Neural cell (in vitro differentiated cells): ENCODE measurements around the gene P4HTM.

Experiments
- EZH2 ChIP-seq: fragments of 200-600, 300-800 bp; shearing (Covaris generic), sonication (generic); IDR thresholded peaks from 2 replicates; pipeline ENCODE4 v1.6.1; 2014; ENCODE audit warnings: antibody characterized with exemption, low read length, borderline replicate concordance, mild to moderate bottlenecking; ENCODE audit not compliant: insufficient read depth, poor library complexity, severe bottlenecking
- POLR2AphosphoS5 ChIP-seq: IDR thresholded peaks from 2 replicates; pipeline ENCODE4 v1.6.1; 2012
- RAD21 ChIP-seq: fragments of 450-650 bp; conservative IDR thresholded peaks from 2 replicates; pipeline ENCODE4 v1.6.1; 2014; ENCODE audit warnings: antibody characterized with exemption, mild to moderate bottlenecking, moderate library complexity
- SMC3 ChIP-seq: fragments of 450-650 bp; conservative IDR thresholded peaks from 2 replicates; pipeline ENCODE4 v1.6.1; 2014; ENCODE audit warnings: antibody characterized with exemption, mild to moderate bottlenecking, moderate library complexity; ENCODE audit not compliant: poor library complexity
- TF ChIP-seq, protein P1 (sequence below): fragments of 450-650 bp; IDR thresholded peaks from 2 replicates; pipeline ENCODE4 v1.5.1; 2014; ENCODE audit warnings: antibody characterized with exemption, mild to moderate bottlenecking, moderate library complexity; ENCODE audit not compliant: poor library complexity, severe bottlenecking
- TF ChIP-seq, protein P2 (sequence below): IDR thresholded peaks from 2 replicates; pipeline ENCODE4 v1.6.1; 2012; ENCODE audit warnings: borderline replicate concordance

DNA sequence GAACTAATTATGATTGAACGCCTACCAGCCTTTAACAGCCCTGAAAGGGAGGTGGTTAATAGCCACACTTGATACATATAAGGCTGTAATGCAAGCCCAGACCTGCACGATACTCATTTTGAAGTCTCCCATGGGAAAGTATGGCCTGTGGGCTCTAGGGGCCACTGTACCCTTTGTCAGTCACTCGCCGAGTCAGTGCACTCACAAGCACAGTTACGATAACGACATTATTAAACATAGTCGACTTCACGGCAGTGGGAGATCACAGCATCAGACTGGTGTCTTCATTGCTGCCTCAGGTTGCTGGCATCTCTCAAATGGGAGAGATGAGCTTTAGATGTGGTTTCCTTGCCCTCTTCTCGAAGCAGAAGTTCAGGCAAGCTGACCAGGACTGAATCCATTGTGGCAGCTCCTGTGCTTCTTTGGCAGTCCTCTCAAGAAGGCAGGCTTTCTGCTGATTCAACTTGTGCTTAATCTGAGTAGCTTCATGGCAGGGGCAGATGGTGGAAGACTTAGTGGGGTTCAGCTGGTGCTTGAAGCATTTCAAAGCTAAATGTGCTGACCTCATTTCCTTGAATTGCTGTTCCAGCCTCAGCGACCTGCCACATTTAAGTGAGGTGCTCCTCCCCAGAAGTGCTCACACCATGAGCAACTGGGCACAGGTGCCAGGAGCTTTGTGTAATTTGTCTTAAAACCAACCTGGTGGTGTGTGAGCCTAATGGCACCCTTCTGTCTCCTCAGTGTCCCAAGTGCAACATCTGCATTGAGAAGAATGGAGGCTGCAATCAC, 15.8 kb upstream of the P4HTM start:
- TF ChIP-seq EZH2 (no peak), SMC3 (no peak), POLR2AphosphoS5 (no peak), RAD21 (no peak)
- TF ChIP-seq, protein P1, sequence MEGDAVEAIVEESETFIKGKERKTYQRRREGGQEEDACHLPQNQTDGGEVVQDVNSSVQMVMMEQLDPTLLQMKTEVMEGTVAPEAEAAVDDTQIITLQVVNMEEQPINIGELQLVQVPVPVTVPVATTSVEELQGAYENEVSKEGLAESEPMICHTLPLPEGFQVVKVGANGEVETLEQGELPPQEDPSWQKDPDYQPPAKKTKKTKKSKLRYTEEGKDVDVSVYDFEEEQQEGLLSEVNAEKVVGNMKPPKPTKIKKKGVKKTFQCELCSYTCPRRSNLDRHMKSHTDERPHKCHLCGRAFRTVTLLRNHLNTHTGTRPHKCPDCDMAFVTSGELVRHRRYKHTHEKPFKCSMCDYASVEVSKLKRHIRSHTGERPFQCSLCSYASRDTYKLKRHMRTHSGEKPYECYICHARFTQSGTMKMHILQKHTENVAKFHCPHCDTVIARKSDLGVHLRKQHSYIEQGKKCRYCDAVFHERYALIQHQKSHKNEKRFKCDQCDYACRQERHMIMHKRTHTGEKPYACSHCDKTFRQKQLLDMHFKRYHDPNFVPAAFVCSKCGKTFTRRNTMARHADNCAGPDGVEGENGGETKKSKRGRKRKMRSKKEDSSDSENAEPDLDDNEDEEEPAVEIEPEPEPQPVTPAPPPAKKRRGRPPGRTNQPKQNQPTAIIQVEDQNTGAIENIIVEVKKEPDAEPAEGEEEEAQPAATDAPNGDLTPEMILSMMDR: no peak
- TF ChIP-seq, protein P2, sequence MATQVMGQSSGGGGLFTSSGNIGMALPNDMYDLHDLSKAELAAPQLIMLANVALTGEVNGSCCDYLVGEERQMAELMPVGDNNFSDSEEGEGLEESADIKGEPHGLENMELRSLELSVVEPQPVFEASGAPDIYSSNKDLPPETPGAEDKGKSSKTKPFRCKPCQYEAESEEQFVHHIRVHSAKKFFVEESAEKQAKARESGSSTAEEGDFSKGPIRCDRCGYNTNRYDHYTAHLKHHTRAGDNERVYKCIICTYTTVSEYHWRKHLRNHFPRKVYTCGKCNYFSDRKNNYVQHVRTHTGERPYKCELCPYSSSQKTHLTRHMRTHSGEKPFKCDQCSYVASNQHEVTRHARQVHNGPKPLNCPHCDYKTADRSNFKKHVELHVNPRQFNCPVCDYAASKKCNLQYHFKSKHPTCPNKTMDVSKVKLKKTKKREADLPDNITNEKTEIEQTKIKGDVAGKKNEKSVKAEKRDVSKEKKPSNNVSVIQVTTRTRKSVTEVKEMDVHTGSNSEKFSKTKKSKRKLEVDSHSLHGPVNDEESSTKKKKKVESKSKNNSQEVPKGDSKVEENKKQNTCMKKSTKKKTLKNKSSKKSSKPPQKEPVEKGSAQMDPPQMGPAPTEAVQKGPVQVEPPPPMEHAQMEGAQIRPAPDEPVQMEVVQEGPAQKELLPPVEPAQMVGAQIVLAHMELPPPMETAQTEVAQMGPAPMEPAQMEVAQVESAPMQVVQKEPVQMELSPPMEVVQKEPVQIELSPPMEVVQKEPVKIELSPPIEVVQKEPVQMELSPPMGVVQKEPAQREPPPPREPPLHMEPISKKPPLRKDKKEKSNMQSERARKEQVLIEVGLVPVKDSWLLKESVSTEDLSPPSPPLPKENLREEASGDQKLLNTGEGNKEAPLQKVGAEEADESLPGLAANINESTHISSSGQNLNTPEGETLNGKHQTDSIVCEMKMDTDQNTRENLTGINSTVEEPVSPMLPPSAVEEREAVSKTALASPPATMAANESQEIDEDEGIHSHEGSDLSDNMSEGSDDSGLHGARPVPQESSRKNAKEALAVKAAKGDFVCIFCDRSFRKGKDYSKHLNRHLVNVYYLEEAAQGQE: no peak
